ENCODE results near the gene DRGX.

- TF ChIP-seq, protein P1, sequence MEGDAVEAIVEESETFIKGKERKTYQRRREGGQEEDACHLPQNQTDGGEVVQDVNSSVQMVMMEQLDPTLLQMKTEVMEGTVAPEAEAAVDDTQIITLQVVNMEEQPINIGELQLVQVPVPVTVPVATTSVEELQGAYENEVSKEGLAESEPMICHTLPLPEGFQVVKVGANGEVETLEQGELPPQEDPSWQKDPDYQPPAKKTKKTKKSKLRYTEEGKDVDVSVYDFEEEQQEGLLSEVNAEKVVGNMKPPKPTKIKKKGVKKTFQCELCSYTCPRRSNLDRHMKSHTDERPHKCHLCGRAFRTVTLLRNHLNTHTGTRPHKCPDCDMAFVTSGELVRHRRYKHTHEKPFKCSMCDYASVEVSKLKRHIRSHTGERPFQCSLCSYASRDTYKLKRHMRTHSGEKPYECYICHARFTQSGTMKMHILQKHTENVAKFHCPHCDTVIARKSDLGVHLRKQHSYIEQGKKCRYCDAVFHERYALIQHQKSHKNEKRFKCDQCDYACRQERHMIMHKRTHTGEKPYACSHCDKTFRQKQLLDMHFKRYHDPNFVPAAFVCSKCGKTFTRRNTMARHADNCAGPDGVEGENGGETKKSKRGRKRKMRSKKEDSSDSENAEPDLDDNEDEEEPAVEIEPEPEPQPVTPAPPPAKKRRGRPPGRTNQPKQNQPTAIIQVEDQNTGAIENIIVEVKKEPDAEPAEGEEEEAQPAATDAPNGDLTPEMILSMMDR (IDR thresholded peaks at IDR 0.05), result no peak
- TF ChIP-seq POLR2A (IDR thresholded peaks at IDR 0.05) (no peak), EP300 (IDR thresholded peaks at IDR 0.05) (no peak), POLR2AphosphoS5 (IDR thresholded peaks at IDR 0.05) (no peak)
Measured at GRCh38 chr10:49393757-49394156, 2.1 kb downstream of the DRGX start.
